Measurements from ENCODE around the gene CD63. TPM values are rescaled to one million over a fixed set of nuclear protein-coding genes. Genes with fewer than 3 reads are reported as not detected.
A peak's percentile ranks its signal among the peaks of the same experiment; 100 is the strongest.

CD63 gene
- total RNA-seq, 1 experiment from 2014 or later = 581 TPM

- H3T11ph ChIP-seq (ENCODE audit: low read length) = no peak within 1 kb of the TSS
- peaks cover 9% of the 10 kb centered on the region for H3K23me2 ChIP-seq (ENCODE audit: insufficient read length, low read depth, low read length, poor library complexity, severe bottlenecking)
- H3K4me3 Mint-ChIP-seq = peak within 1 kb of the TSS; percentile 90 to 91
- TF ChIP-seq CTCF (conservative IDR thresholded peaks at IDR 0.05) = no peak
- H4K5ac ChIP-seq (ENCODE audit: insufficient read length, low read depth, low read length) = no peak within 1 kb of the TSS
- H3K27me3 ChIP-seq (ENCODE audit: insufficient read depth, low read length) = no peaks in the 10 kb centered on the region; the same call in 1 of the 2 replicates
- peaks cover 0 to 3% of the 10 kb centered on the region in 2 experiments; a peak in 3 of 5 replicates for H3K9me3 Mint-ChIP-seq
- H4K20me1 ChIP-seq (ENCODE audit: control insufficient read depth, insufficient read depth, insufficient read length) = no peaks in the 10 kb centered on the region
- H3K79me2 ChIP-seq (ENCODE audit: insufficient read depth, low read length) = no peaks in the 10 kb centered on the region
- peak within 1 kb of the TSS; percentile 71 for H3K4me2 ChIP-seq (ENCODE audit: insufficient read depth, insufficient read length, low read length)
- no peak within 1 kb of the TSS for H2BK20ac ChIP-seq (ENCODE audit: low read depth, low read length, poor library complexity, severe bottlenecking)
- peak; percentile 96 for DNase-seq
- no peaks in the 10 kb centered on the region for H3K79me1 ChIP-seq (ENCODE audit: insufficient read depth, low read depth, low read length, poor library complexity, severe bottlenecking)
- H3K9ac ChIP-seq (ENCODE audit: extremely low read depth, insufficient read length, low read length) = peak within 1 kb of the TSS; percentile 61
- no peak within 1 kb of the TSS for H3K14ac ChIP-seq (ENCODE audit: insufficient read depth, low read length)
- H3K36me3 Mint-ChIP-seq (ENCODE audit: insufficient read depth in 1 of 3, low read depth in 3 of 3) = peaks cover 0 to 8% (median 0%) of the 10 kb centered on the region in 3 experiments; a peak in 2 of 7 replicates
- no peak within 1 kb of the TSS for H3K18ac ChIP-seq (ENCODE audit: insufficient read length, low read depth, low read length)
- H2BK120ac ChIP-seq (ENCODE audit: low read depth, low read length, poor library complexity, severe bottlenecking) = no peak within 1 kb of the TSS
- peaks cover 21% of the 10 kb centered on the region for H3K27me3 Mint-ChIP-seq (ENCODE audit: low read depth)
- no peak within 1 kb of the TSS for H4K8ac ChIP-seq (replicated peaks; ENCODE audit: insufficient read length, low read depth, low read length)
- H3K27ac Mint-ChIP-seq = peak within 1 kb of the TSS; percentile 70 to 96 (median 95); a peak in 6 of 7 replicates
- no peak within 1 kb of the TSS for H3K23ac ChIP-seq (ENCODE audit: insufficient read length, low read depth, low read length)
- no peak within 1 kb of the TSS for H2BK5ac ChIP-seq (ENCODE audit: insufficient read length, low read length)
- no peak within 1 kb of the TSS for H3K4ac ChIP-seq (ENCODE audit: low read depth, low read length)
- H2BK15ac ChIP-seq (ENCODE audit: low read depth, low read length) = no peak within 1 kb of the TSS
- no peak within 1 kb of the TSS for H4K91ac ChIP-seq (ENCODE audit: insufficient read length, low read depth, low read length)
- H2AFZ ChIP-seq (ENCODE audit: low read length) = no peak within 1 kb of the TSS
- peaks cover 35 to 41% of the 10 kb centered on the region in 2 experiments for H3K4me1 Mint-ChIP-seq
- no CpG with 5 or more reads among the region's 42 CpGs for WGBS (ENCODE audit: extremely low coverage, insufficient read length, low lambda C conversion rate)
- no peak within 1 kb of the TSS for H3K27ac ChIP-seq (ENCODE audit: insufficient read length, low read depth, low read length)
- no peak within 1 kb of the TSS for H3K56ac ChIP-seq (ENCODE audit: insufficient read length, low read depth, low read length)
- H3K4me1 ChIP-seq (ENCODE audit: insufficient read depth, low read length) = peaks cover 13% of the 10 kb centered on the region; the same call in 1 of the 2 replicates
- H2BK12ac ChIP-seq (ENCODE audit: insufficient read length, low read depth, low read length) = no peak within 1 kb of the TSS
- H3K9me3 ChIP-seq (ENCODE audit: control insufficient read depth, low read depth, low read length) = no peaks in the 10 kb centered on the region
- H2AK5ac ChIP-seq (ENCODE audit: insufficient read length, low read length) = no peak within 1 kb of the TSS
These were observed 12.8 kb downstream of the CD63 start, which contains the start of gene BLOC1S1 for GRCh38 chr12:55715833-55716581. Gene BLOC1S1 (plus strand): TSS chr12:55716046. CDS start chr12:55716052, 6 bp downstream.

Measured in H9 (cell line).